GM21423 (cell line): Measurements from ENCODE around the gene PAX4.

Experiments
- ATAC-seq: cut with Tn5 transposase; IDR thresholded peaks from one replicate; pipeline ENCODE4 v1.9.1; 2021; ENCODE audit warnings: mild to moderate bottlenecking, moderate library complexity; ENCODE audit not compliant: unreplicated experiment

The PAX4 gene

GRCh38 chr7:127632276-127632910, 14.5 kb upstream of the PAX4 start:
- ATAC-seq, result no peak

GRCh38 chr7:127629268-127629854, 11.4 kb upstream of the PAX4 start:
- peak; percentile 83 for ATAC-seq

GRCh38 chr7:127628445-127628844, 10.5 kb upstream of the PAX4 start:
- no peak for ATAC-seq

GRCh38 chr7:127625331-127625730, 7.4 kb upstream of the PAX4 start:
- no peak for ATAC-seq

- ATAC-seq, result no peak
Observed at GRCh38 chr7:127620406-127621233, 2.7 kb upstream of the PAX4 start.

- ATAC-seq, result no peak
Observed at GRCh38 chr7:127619681-127620405, 1.9 kb upstream of the PAX4 start.

- ATAC-seq, result no peak
Observed at GRCh38 chr7:127618775-127619174, 833 bp upstream of the PAX4 start.

GRCh38 chr7:127616724-127617123, 1.2 kb downstream of the PAX4 start:
- ATAC-seq, result no peak

- no peak for ATAC-seq
Observed at GRCh38 chr7:127612263-127612662, 5.7 kb downstream of the PAX4 start.

GRCh38 chr7:127609297-127609696, 8.6 kb downstream of the PAX4 start:
- no peak for ATAC-seq

- ATAC-seq, result no peak
Observed at GRCh38 chr7:127608446-127608845, 9.5 kb downstream of the PAX4 start.

GRCh38 chr7:127600885-127601284, 17.1 kb downstream of the PAX4 start:
- no peak for ATAC-seq

GRCh38 chr7:127598318-127598717, 19.6 kb downstream of the PAX4 start:
- no peak for ATAC-seq

GRCh38 chr7:127595737-127596136, 22.2 kb downstream of the PAX4 start:
- no peak for ATAC-seq

GRCh38 chr7:127594490-127594889, 23.5 kb downstream of the PAX4 start:
- ATAC-seq, result no peak

GRCh38 chr7:127592550-127592949, 25.4 kb downstream of the PAX4 start:
- no peak for ATAC-seq

- ATAC-seq, result no peak
Observed at GRCh38 chr7:127591591-127591990, 26.4 kb downstream of the PAX4 start.

GRCh38 chr7:127591189-127591588, 26.8 kb downstream of the PAX4 start:
- ATAC-seq, result no peak

- ATAC-seq, result no peak
Observed at GRCh38 chr7:127589896-127590295, 28.0 kb downstream of the PAX4 start.

GRCh38 chr7:127588697-127589482, 29.1 kb downstream of the PAX4 start:
- ATAC-seq, result peak; percentile 13
